ENCODE measurements around the gene ZNF221.

The ZNF221 gene

DNA sequence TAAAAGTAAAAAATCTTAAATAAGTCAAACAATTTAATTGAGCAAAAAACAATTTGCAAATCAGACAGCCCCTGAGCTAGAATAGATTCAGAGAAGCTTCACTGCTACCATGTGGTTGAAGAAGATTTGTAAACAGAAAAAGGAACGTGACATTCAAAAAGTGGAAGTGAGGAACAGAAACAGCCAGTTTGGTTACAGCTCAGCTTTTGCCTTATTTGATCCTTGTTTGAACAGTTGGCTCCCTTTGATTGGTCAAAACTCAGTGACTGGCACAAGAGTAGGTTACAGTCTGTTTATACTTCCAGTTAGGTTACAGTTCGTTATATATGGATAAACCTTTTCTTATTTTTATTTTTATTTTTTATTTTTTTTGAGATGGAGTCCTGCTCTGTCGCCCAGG, 5.8 kb downstream of the ZNF221 start:
- DNase-seq, result no peak

- DNase-seq, result no peak
Measured at GRCh38 chr19:43957891-43958290, 6.9 kb downstream of the ZNF221 start.

- no peak for DNase-seq
Measured at GRCh38 chr19:43960411-43960810, 9.4 kb downstream of the ZNF221 start.

GRCh38 chr19:43966079-43966694, 15.2 kb downstream of the ZNF221 start:
- DNase-seq, result no peak

DNA sequence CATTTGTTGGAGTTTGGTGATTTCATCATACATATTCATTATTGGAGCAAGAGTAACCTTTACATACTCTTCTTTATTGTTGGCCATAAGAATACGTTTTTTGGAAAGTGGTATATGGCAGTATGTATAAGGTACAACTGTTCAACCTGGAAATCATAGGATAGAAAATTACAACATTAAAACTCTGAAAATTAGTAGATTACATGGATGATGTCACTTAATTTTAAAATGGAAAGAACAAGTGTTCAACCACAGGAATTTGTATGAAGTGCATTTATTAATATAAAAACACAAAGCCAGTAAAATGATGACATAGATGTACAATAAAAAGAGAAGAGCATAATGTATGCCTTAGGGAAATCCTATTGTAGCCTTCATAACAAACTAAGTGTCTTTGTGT, 25.7 kb downstream of the ZNF221 start:
- no peak for DNase-seq

DNA sequence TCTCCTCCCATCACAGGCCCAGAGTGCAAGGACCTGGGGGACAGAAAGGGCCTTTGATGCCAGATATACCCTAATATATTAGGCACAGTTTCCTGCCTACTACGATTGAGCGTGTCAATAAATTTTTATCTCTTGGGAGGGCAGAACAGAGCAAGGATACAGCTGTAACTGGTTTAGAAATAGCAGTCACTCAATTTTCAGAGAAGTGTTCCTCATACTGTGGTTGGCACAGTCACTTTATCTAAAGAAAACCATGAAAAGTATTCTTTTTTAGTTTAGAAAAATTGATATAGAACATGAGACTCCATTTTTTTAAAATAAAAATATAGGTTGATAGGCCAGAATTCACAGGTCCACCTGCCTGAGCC, 32.5 kb downstream of the ZNF221 start:
- no peak for DNase-seq

- DNase-seq, result peak; percentile 14 to 97 (median 90)
Measured at GRCh38 chr19:43983912-43984686, 33.1 kb downstream of the ZNF221 start, which contains the start of gene ZNF155. TSS of gene ZNF155 (plus strand) at chr19:43984188. CDS start at chr19:43988544, 4,356 bp downstream.

DNA sequence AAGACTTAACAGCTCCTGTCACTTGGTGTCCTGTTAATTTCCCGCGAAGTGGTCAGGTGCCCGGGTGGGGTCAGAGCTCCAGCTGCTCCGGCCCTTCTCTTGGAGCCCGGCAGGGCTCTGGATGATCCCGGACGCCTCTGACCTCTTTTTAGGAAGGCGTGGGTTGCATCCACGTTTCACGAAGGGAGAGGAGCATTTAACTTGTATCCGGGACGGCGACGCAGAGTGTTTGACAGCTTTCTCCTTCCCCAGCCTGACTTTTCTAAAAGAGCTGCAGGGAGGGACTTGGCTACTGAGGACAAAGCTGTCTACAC, 33.6 kb downstream of the ZNF221 start:
- DNase-seq, result peak in 4 of 56 donors; percentile 1 to 11 (median 4)

GRCh38 chr19:43997631-43998290, 46.7 kb downstream of the ZNF221 start:
- no peak for DNase-seq

- DNase-seq, result peak in 1 of 56 donors; percentile 29
Measured at GRCh38 chr19:44002212-44002565, 51.2 kb downstream of the ZNF221 start.

DNA sequence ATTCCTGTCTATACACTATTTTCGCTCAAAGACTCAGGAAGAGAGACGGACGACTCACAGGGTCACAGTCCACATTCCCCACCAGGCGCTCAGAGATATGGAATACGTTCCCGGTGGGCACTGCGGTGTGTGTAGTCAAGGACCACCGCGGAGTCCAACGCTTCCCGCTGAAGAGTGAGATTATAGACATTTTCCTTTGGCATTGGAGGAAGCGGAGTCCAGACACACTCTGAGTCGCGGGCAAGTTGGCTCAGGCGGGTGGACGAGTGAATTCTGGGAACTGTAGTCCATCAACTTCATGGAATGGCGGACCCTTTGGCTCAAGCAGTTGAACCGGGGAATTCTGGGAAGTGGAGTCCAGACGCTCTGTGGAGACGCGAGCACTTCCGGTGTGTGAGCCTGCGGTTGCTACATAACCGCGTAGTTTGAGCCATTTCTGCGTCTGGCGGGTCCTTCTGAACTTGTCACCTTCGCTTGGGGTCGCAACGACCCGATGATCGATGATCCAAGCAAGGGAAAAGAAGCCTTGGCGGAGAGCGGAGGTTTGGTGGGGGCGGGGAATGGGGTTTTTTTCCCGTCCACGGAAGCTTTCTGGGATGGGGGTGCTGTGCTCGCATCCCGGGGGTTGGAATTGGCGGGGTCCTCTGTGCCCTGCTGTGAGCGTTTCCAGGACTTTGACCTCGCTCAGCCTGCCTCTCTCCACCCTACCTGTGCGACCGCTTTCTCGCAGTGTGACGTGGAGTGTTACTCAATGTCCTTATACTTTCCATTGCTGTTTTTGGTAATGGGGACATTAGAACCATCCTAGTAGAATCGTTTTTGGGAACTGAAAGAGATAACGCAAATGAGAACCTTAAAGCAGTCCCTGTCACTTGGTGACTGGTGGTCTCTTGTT, 51.8 kb downstream of the ZNF221 start, which contains the start of gene ZNF230:
Gene ZNF230, plus strand, starts transcription at position 392 of the 895 bp plus-strand sequence. CDS start 4,122 bp downstream, outside the sequence.
- peak; percentile 38 to 97 (median 88) for DNase-seq

GRCh38 chr19:44003461-44004009, 52.5 kb downstream of the ZNF221 start:
- peak in 1 of 56 donors; percentile 4 for DNase-seq

DNA sequence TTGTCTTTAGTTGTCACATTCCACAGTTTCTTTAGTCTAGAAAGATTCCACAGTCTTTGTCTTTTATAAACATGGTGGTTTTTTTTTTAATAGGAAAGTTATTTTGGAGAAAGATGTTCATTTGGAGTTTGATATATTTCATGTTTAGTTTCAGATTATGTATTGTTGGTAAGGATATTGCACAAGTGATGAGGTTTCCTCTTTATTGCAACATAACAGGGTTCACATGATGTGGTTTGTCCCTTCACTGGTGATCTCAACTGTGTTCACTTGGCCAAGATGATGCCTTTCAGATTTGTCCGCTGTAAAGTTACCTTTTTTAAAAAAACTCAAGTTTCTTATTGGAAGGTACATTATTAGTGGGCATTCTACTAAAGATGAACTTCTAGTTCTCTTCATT, 54.9 kb downstream of the ZNF221 start:
- no peak for DNase-seq

DNA sequence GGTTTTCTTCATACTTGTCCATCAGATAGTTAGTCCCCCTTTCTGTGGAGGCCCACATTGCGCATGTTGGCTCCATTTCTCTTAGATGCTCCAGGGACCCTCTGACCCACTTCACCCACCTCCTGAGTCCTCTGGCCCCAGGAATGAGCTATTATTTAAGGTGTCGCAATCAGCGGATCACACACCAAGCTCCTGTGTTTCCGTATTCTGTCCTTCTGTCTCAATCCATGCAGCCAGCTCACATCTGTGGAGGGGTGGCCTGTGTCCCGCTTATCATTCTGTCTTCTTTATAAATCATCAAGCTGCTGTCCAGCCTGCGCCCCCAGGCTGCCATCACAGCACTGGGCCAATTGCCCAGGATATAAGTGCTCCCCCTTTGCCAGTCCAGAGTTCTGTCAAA, 56.4 kb downstream of the ZNF221 start:
- no peak for DNase-seq

DNA sequence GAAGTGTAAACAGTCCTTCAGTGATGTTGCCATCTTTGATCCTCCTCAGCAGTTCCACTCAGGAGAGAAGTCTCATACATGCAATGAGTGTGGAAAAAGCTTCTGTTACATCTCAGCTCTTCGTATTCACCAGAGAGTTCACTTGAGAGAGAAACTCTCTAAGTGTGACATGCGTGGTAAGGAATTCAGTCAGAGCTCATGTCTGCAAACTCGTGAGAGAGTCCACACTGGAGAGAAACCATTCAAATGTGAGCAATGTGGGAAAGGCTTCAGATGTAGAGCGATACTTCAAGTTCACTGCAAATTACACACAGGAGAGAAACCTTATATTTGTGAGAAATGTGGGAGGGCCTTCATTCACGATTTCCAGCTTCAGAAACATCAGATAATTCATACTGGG, 59.4 kb downstream of the ZNF221 start:
- no peak for DNase-seq

All from amygdala (tissue), 56 donors.